HCT116 (cell line): ENCODE measurements around the gene WDR43. TPM values are rescaled to one million over a fixed set of nuclear protein-coding genes. Genes with fewer than 3 reads are reported as not detected.

Experiments used
- ATAC-seq: fragments of 200-7000 bp; cut with Tn5 transposase; 2 replicates; pipeline ENCODE4 v1.9.1; 2020; ENCODE audit warnings: mild to moderate bottlenecking, moderate library complexity
- BruUV-seq: library from RNA; stranded (reverse); fragments of 400-500 nt; replicated peaks from 2 replicates; lab custom pipeline; 2021; lab: Mats Ljungman, UMichigan
- CTCF ChIA-PET: fragments of 300-600 bp; sonication (Branson Sonifier 250); formaldehyde crosslinking; loops from one replicate; lab custom pipeline; 2021; ENCODE audit warnings: antibody characterized with exemption; lab: Charles Lee
- POLR2A ChIA-PET: fragments of 300-600, 350-600 bp; sonication (Branson Sonifier 250); formaldehyde crosslinking; loops from one replicate; lab custom pipeline; 2021; ENCODE audit warnings: antibody characterized with exemption; lab: Charles Lee
- RAD21 ChIA-PET, 2 experiments: fragments of 300-600 bp; sonication (Branson Sonifier 250); formaldehyde crosslinking; loops; one replicate each; lab custom pipeline; 2023; ENCODE audit warnings: low total read pairs in 2 of 2; ENCODE audit not compliant: uncharacterized antibody in 2 of 2, unreplicated experiment in 2 of 2, low non-redundant PET in 1 of 2; lab: Charles Lee
- DNase-seq: peaks from one replicate; pipeline ENCODE4 v3.0.0-alpha.2; 2010; ENCODE audit warnings: low read depth, low spot score
- H2AFZ ChIP-seq: fragments of 200-600 bp; shearing (Covaris generic), sonication (generic); 2 replicates; pipeline ENCODE4 v1.6.1; 2017; ENCODE audit warnings: low read depth, mixed run types, mixed read lengths, antibody characterized with exemption, low read length; ENCODE audit not compliant: poor library complexity, severe bottlenecking
- H3K27ac ChIP-seq: 2 replicates; pipeline ENCODE4 v1.5.1; 2012; ENCODE audit warnings: low read depth, low read length
- H3K27me3 ChIP-seq: fragments of 200-600 bp; sonication (generic); 2 replicates; pipeline ENCODE4 v1.6.1; 2016; ENCODE audit warnings: mixed run types, low read length, mixed read lengths; ENCODE audit not compliant: insufficient read depth
- H3K36me3 ChIP-seq, 2 experiments: fragments of 200-500 bp in 1 of 2; fragments of 200-600 bp in 1 of 2; sonication (Bioruptor generic) in 1 of 2; sonication (generic) in 1 of 2; 2 replicates each; pipeline versions ENCODE4 v1.5.1 to v1.6.1; 2014 to 2016; ENCODE audit warnings: low read length in 2 of 2, inconsistent platforms in 1 of 2, mixed read lengths in 1 of 2, mixed run types in 1 of 2; ENCODE audit not compliant: insufficient read depth in 2 of 2, control insufficient read depth in 1 of 2
- H3K4me1 ChIP-seq, 2 experiments: fragments of 200-600 bp in 1 of 2; sonication (generic) in 1 of 2; 2 replicates each; pipeline versions ENCODE4 v1.5.1 to v1.6.1; 2012 to 2017; ENCODE audit warnings: low read length in 2 of 2, inconsistent platforms in 1 of 2, mild to moderate bottlenecking in 1 of 2, mixed read lengths in 1 of 2, mixed run types in 1 of 2, moderate library complexity in 1 of 2; ENCODE audit not compliant: insufficient read depth in 2 of 2, control insufficient read depth in 1 of 2
- H3K4me2 ChIP-seq: fragments of 200-600 bp; sonication (generic); 2 replicates; pipeline ENCODE4 v1.6.1; 2017; ENCODE audit warnings: mixed run types, low read length, mixed read lengths
- H3K4me3 ChIP-seq, 2 experiments: fragments of 200-600 bp in 1 of 2; sonication (generic) in 1 of 2; replicated peaks in 1 of 2; 2 replicates each; pipeline ENCODE4 v1.5.1; 2011 to 2016; ENCODE audit warnings: low read length in 2 of 2, control low read depth in 1 of 2, low read depth in 1 of 2, mild to moderate bottlenecking in 1 of 2, mixed read lengths in 1 of 2, mixed run types in 1 of 2
- H3K79me2 ChIP-seq: fragments of 200-600 bp; sonication (generic); 2 replicates; pipeline ENCODE4 v1.6.1; 2017; ENCODE audit warnings: mild to moderate bottlenecking, mixed run types, low read length, moderate library complexity, mixed read lengths; ENCODE audit not compliant: insufficient read depth
- H3K9ac ChIP-seq: fragments of 200-600 bp; sonication (generic); 2 replicates; pipeline ENCODE4 v1.6.1; 2016; ENCODE audit warnings: low read length, mixed read lengths
- H3K9me2 ChIP-seq: fragments of 200-600 bp; sonication (generic), shearing (Covaris generic); 2 replicates; pipeline ENCODE4 v1.6.1; 2017; ENCODE audit warnings: mixed run types, mild to moderate bottlenecking, moderate library complexity; ENCODE audit not compliant: insufficient read depth
- H3K9me3 ChIP-seq, 2 experiments: fragments of 200-500 bp in 1 of 2; fragments of 200-600 bp in 1 of 2; sonication (Bioruptor generic) in 1 of 2; sonication (generic) in 1 of 2; 2 replicates each; pipeline ENCODE4 v1.6.1; 2014 to 2017; ENCODE audit warnings: low read length in 2 of 2, mixed read lengths in 2 of 2, inconsistent platforms in 1 of 2, low read depth in 1 of 2, mild to moderate bottlenecking in 1 of 2, mixed run types in 1 of 2, moderate library complexity in 1 of 2; ENCODE audit not compliant: control insufficient read depth in 1 of 2, insufficient read depth in 1 of 2
- H4K20me1 ChIP-seq: fragments of 200-600 bp; sonication (generic), shearing (Covaris generic); 2 replicates; pipeline ENCODE4 v1.6.1; 2017; ENCODE audit warnings: mixed run types, mild to moderate bottlenecking, moderate library complexity; ENCODE audit not compliant: insufficient read depth
- CTCF ChIP-seq, 3 experiments: fragments of 200-600 bp in 1 of 3; sonication (generic) in 1 of 3; IDR thresholded peaks in 2 of 3; conservative IDR thresholded peaks in 1 of 3; 2 replicates each; pipeline ENCODE4 v1.5.1; 2012 to 2017; ENCODE audit warnings: low read depth in 2 of 3, low read length in 2 of 3, antibody characterized with exemption in 1 of 3, borderline replicate concordance in 1 of 3, control low read depth in 1 of 3, mild to moderate bottlenecking in 1 of 3, mixed read lengths in 1 of 3, mixed run types in 1 of 3, moderate library complexity in 1 of 3; ENCODE audit not compliant: insufficient read depth in 1 of 3
- EZH2phosphoT487 ChIP-seq: fragments of 200-600 bp; IDR thresholded peaks from 2 replicates; pipeline ENCODE4 v1.6.1; 2018; ENCODE audit warnings: antibody characterized with exemption, borderline replicate concordance
- FOSL1 ChIP-seq: IDR thresholded peaks from 2 replicates; pipeline ENCODE4 v1.6.1; 2012; ENCODE audit warnings: low read depth
- POLR2A ChIP-seq: IDR thresholded peaks from 2 replicates; pipeline ENCODE4 v1.7.0; 2011; ENCODE audit warnings: borderline replicate concordance; ENCODE audit not compliant: insufficient read depth, insufficient read length; ENCODE audit errors: extremely low read depth
- SIN3A ChIP-seq: IDR thresholded peaks from 2 replicates; pipeline ENCODE4 v1.6.1; 2012; ENCODE audit warnings: low read depth
- ZBTB33 ChIP-seq: IDR thresholded peaks from 2 replicates; pipeline ENCODE4 v1.6.1; 2011; ENCODE audit warnings: mild to moderate bottlenecking, low read length, moderate library complexity; ENCODE audit not compliant: insufficient replicate concordance; ENCODE audit errors: extremely low read depth
- intact Hi-C: fragments of 100-400 bp; cut with micrococcal nuclease; formaldehyde crosslinking; loops from 2 replicates; pipeline ENCODE4 v1.10.0; 2022
- total RNA-seq: library from RNA; stranded (reverse); gene quantifications from one replicate; pipeline ENCODE4 v1.2.1, GENCODE V29; 2021; ENCODE audit not compliant: unreplicated experiment
- TF ChIP-seq, protein P1 (sequence below): IDR thresholded peaks from 2 replicates; pipeline ENCODE4 v1.6.1; 2012

WDR43 gene
- total RNA-seq, 1 experiment from 2014 or later: 119 TPM

DNA sequence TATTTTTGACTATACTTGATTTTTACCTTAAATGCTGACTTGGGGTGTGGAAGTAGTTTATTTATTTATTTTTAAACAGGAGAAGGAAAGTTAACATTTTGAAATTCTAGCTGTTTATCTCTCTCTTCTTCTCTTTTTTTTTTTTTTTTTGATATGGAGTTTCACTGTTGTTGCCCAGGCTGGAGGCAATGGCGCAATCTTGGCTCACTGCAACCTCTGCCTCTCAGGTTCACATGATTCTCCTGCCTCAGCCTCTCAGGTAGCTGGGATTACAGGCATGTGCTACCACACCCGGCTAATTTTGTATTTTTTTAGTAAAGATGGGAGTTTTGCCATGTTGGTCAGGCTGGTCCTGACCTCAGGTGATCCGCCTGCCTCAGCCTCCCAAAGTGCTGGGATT is 11.1 kb downstream of the WDR43 start:
- Histone ChIP-seq H3K4me3 (no peak overlapping the region), H2AFZ (no peak overlapping the region), H3K36me3 (peaks cover 44 to 68% of the 10 kb centered on the region in 2 experiments), H3K27ac (no peak overlapping the region), H3K4me1 (no peaks in the 10 kb centered on the region), H3K9me3 (no peaks in the 10 kb centered on the region), H3K9ac (no peak overlapping the region), H3K9me2 (no peaks in the 10 kb centered on the region), H3K4me2 (no peak overlapping the region), H3K27me3 (no peaks in the 10 kb centered on the region), H3K79me2 (peaks cover 100% of the 10 kb centered on the region), H4K20me1 (peaks cover 75% of the 10 kb centered on the region)
- TF ChIP-seq POLR2A (no peak), SIN3A (no peak), ZBTB33 (no peak), FOSL1 (no peak), CTCF (IDR thresholded peaks at IDR 0.05 in 2 of 3, conservative IDR thresholded peaks at IDR 0.05 in 1 of 3; ENCODE audit: borderline replicate concordance in 1 of 3, insufficient read depth in 1 of 3, low read depth in 2 of 3, low read length in 2 of 3) (no peak), EZH2phosphoT487 (no peak)
- TF ChIP-seq, protein P1, sequence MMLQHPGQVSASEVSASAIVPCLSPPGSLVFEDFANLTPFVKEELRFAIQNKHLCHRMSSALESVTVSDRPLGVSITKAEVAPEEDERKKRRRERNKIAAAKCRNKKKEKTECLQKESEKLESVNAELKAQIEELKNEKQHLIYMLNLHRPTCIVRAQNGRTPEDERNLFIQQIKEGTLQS: no peak
- ChIA-PET CTCF (no interaction called here), RAD21 (no interaction called here), POLR2A (no interaction called here)
- no peak for ATAC-seq
- no TSS peak for BruUV-seq
- DNase-seq: no peak
- intact Hi-C loops: no loop called here
